A673 (cell line): Measurements from ENCODE around the gene CLIC6. TPM values are rescaled to one million over a fixed set of nuclear protein-coding genes. Genes with fewer than 3 reads are reported as not detected.

Experiments
- BruUV-seq: library from RNA; stranded (reverse); fragments of 400-500 nt; replicated peaks from 2 replicates; lab custom pipeline; 2021; lab: Mats Ljungman, UMichigan
- CTCF ChIA-PET: fragments of 300-600 bp; sonication (Branson Sonifier 250); formaldehyde crosslinking; loops from one replicate; lab custom pipeline; 2022; ENCODE audit warnings: antibody characterized with exemption; lab: Charles Lee
- POLR2A ChIA-PET: fragments of 300-600 bp; sonication (Branson Sonifier 250); formaldehyde crosslinking; loops from one replicate; lab custom pipeline; 2022; ENCODE audit warnings: antibody characterized with exemption; ENCODE audit not compliant: low non-redundant PET; lab: Charles Lee
- DNase-seq: peaks from one replicate; pipeline ENCODE4 v3.0.0-alpha.2; 2015; ENCODE audit warnings: low spot score
- H3K27ac ChIP-seq: fragments of 200-600 bp; sonication (generic); 2 replicates; pipeline ENCODE4 v1.5.1; 2016; ENCODE audit warnings: mixed run types, low read depth, mild to moderate bottlenecking, mixed read lengths, antibody characterized with exemption, low read length; ENCODE audit not compliant: poor library complexity, severe bottlenecking
- H3K27me3 ChIP-seq: fragments of 200-600 bp; sonication (generic); replicated peaks from 2 replicates; pipeline ENCODE4 v1.6.1; 2017; ENCODE audit warnings: mixed run types, low read depth, mild to moderate bottlenecking, mixed read lengths, antibody characterized with exemption, low read length; ENCODE audit not compliant: insufficient read depth, poor library complexity
- H3K36me3 ChIP-seq: fragments of 200-600 bp; sonication (generic); 2 replicates; pipeline ENCODE4 v1.6.1; 2016; ENCODE audit warnings: mixed run types, mild to moderate bottlenecking, mixed read lengths, antibody characterized with exemption, low read length; ENCODE audit not compliant: insufficient read depth, poor library complexity, severe bottlenecking
- H3K4me1 ChIP-seq: fragments of 200-600 bp; sonication (generic); 2 replicates; pipeline ENCODE4 v1.6.1; 2017; ENCODE audit warnings: mixed run types, mild to moderate bottlenecking, mixed read lengths, antibody characterized with exemption, low read length; ENCODE audit not compliant: insufficient read depth, poor library complexity, severe bottlenecking
- H3K4me3 ChIP-seq: fragments of 200-600 bp; sonication (generic); 2 replicates; pipeline ENCODE4 v1.5.1; 2016; ENCODE audit warnings: low read depth, mixed run types, mild to moderate bottlenecking, mixed read lengths, low read length; ENCODE audit not compliant: poor library complexity, severe bottlenecking
- H3K9me3 ChIP-seq: fragments of 200-600 bp; sonication (generic); 2 replicates; pipeline ENCODE4 v1.6.1; 2016; ENCODE audit warnings: mixed run types, low read depth, mild to moderate bottlenecking, mixed read lengths, antibody characterized with exemption, low read length; ENCODE audit not compliant: poor library complexity, severe bottlenecking
- EZH2 ChIP-seq: fragments of 200-600 bp; sonication (generic); IDR thresholded peaks from 2 replicates; pipeline ENCODE4 v1.6.1; 2017; ENCODE audit warnings: borderline replicate concordance, low read depth, mild to moderate bottlenecking, mixed read lengths, antibody characterized with exemption, low read length; ENCODE audit not compliant: poor library complexity, severe bottlenecking
- intact Hi-C: fragments of 100-400 bp; cut with micrococcal nuclease; formaldehyde crosslinking; loops from one replicate; pipeline ENCODE4 v1.10.0; 2022; ENCODE audit not compliant: unreplicated experiment
- total RNA-seq: library from RNA; stranded (reverse); gene quantifications from 2 replicates; pipeline ENCODE4 v1.2.3, GENCODE V29; 2021
- TF ChIP-seq, protein P1 (sequence below): fragments of 300-800, 200-600 bp; sonication (generic); conservative IDR thresholded peaks from 2 replicates; pipeline ENCODE4 v1.5.1; 2017; ENCODE audit warnings: low read depth, mild to moderate bottlenecking, antibody characterized with exemption, low read length, moderate library complexity, mixed read lengths

CLIC6 gene
- total RNA-seq, 1 experiment from 2014 or later = not detected

DNA sequence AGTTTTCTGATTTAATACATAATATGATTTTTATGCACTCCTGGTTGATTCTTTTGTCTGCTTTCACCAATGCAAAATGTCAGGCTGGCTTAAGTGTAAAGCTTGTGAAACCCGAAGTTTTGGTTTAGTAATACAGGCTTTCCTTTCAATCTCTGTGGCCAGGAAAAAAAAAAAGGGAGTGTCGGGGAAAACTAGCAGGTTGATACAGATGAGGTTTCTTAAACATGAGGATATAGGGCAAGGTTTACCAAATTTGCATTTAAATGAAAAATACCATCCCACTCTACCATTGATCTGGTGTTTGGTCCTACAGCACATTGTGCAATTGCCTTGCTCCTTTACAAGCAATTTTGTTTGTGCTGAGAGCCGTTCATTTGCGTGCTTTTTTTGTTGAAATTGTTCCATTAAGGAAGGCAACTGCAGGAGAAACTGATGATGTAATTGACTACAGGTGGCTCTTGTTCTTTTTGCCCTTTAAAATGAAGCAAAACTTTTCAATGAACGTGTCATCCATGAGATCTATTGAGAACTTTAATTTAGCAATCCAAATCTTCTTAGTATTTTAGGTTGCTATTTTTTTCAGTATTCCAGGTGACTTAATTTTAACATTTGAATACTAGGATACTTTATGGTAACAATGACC, 22.7 kb downstream of the CLIC6 start:
- no peak overlapping the region for H3K27ac ChIP-seq
- CTCF ChIA-PET = interaction anchor here (0.6 kb wide), 1 partner anchor 1309 kb away, joined by 5 read pairs; no protein-coding TSS in a partner anchor
- H3K9me3 ChIP-seq = no peaks in the 10 kb centered on the region
- no peaks in the 10 kb centered on the region for H3K4me1 ChIP-seq
- intact Hi-C loops = loop anchor here (5.0 to 10.0 kb wide), 3 partner anchors 1153 to 1336 kb away; no protein-coding TSS in a partner anchor
- no peak overlapping the region for H3K4me3 ChIP-seq
- DNase-seq = no peak
- POLR2A ChIA-PET = no interaction called here
- H3K36me3 ChIP-seq = no peaks in the 10 kb centered on the region
- peaks cover 12% of the 10 kb centered on the region for H3K27me3 ChIP-seq
- BruUV-seq = no TSS peak
- no peak for TF ChIP-seq EZH2
- TF ChIP-seq, protein P1, sequence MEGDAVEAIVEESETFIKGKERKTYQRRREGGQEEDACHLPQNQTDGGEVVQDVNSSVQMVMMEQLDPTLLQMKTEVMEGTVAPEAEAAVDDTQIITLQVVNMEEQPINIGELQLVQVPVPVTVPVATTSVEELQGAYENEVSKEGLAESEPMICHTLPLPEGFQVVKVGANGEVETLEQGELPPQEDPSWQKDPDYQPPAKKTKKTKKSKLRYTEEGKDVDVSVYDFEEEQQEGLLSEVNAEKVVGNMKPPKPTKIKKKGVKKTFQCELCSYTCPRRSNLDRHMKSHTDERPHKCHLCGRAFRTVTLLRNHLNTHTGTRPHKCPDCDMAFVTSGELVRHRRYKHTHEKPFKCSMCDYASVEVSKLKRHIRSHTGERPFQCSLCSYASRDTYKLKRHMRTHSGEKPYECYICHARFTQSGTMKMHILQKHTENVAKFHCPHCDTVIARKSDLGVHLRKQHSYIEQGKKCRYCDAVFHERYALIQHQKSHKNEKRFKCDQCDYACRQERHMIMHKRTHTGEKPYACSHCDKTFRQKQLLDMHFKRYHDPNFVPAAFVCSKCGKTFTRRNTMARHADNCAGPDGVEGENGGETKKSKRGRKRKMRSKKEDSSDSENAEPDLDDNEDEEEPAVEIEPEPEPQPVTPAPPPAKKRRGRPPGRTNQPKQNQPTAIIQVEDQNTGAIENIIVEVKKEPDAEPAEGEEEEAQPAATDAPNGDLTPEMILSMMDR = no peak

DNA sequence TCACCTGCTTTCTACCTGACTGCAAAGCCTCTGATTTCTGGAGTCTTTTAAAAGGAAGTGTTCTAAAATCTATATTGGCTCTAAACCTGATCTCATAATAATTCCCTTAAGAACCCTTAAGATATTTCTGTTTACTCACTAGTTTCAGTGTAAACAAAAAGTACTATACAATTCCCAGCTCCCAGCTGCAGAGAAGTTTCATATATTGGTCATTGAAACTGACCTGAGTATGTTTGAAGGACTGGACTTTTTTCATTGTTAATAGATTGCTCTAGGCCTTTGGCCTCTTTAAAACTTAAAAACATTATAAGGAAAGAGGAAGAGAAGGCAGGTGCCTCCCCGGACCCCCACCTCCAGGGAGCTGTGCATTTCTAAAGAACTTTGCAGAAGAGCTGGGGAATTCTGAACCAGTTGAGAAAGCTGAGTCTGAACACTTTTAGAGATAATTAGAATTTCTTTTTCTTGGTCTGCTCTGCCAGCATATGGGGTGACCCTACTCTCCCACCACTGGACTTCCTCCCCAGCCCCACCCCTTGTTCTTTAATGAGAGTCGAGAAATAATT, 23.7 kb downstream of the CLIC6 start:
- H3K4me1 ChIP-seq = no peaks in the 10 kb centered on the region
- no peak for DNase-seq
- H3K36me3 ChIP-seq = no peaks in the 10 kb centered on the region
- ChIA-PET CTCF (interaction anchor here (0.6 kb wide), 1 partner anchor 1299 kb away, joined by 3 read pairs; no protein-coding TSS in a partner anchor), POLR2A (no interaction called here)
- no TSS peak for BruUV-seq
- TF ChIP-seq, protein P1 = no peak
- no peak for TF ChIP-seq EZH2
- intact Hi-C loops = loop anchor here (5.0 to 10.0 kb wide), 3 partner anchors 1152 to 1335 kb away; no protein-coding TSS in a partner anchor
- H3K27me3 ChIP-seq = peaks cover 12% of the 10 kb centered on the region
- no peaks in the 10 kb centered on the region for H3K9me3 ChIP-seq
- no peak overlapping the region for H3K4me3 ChIP-seq
- H3K27ac ChIP-seq = no peak overlapping the region

DNA sequence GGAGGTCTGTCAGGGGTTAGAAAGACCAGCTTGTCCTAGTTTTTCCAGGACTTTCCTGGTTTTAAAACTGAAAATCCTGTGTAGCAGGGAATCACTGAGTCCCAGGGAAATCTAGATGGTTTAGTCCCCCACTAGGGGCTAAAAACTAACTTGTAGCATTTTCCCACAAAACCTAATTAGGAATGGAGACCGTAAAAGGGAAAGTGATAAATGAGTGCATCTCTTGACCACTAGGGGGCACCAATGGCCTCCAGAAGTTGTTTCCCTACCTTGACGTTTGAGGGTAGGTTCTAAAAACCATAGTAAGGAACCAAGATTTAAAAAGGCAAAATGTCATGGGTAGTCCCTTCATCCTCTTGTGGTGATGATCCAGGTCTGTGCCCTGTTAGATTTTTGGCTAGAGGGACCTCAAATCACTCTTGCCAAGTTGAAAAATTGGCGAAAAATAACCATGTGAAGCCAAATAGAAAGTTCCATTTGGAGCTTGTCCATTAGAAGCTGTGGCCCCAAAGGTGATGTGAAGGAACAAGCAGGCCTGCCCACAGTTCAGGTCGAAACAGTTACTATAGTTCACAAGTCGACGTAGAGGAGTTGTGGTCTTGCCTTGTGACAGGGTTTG, 24.5 kb downstream of the CLIC6 start:
- intact Hi-C loops = loop anchor here (5.0 to 10.0 kb wide), 3 partner anchors 1152 to 1334 kb away; no protein-coding TSS in a partner anchor
- no peak overlapping the region for H3K4me3 ChIP-seq
- H3K9me3 ChIP-seq = no peaks in the 10 kb centered on the region
- no peaks in the 10 kb centered on the region for H3K4me1 ChIP-seq
- BruUV-seq = no TSS peak
- DNase-seq = peak; percentile 76
- TF ChIP-seq EZH2 = no peak
- TF ChIP-seq, protein P1 = peak; percentile 83
- POLR2A ChIA-PET = no interaction called here
- no peak overlapping the region for H3K27ac ChIP-seq
- no peaks in the 10 kb centered on the region for H3K36me3 ChIP-seq
- CTCF ChIA-PET = interaction anchor here (0.6 kb wide), 1 partner anchor 1298 kb away, joined by 3 read pairs; no protein-coding TSS in a partner anchor
- H3K27me3 ChIP-seq = peaks cover 12% of the 10 kb centered on the region
